Loucy (cell line): Measurements from ENCODE around the gene DNAI1.

Source experiments
- H2AFZ ChIP-seq: fragments of 200-600 bp; sonication (generic); 2 replicates; pipeline ENCODE4 v1.6.0; 2016; ENCODE audit warnings: antibody characterized with exemption, mild to moderate bottlenecking, low read length, moderate library complexity
- H3F3A ChIP-seq: fragments of 200-600 bp; 2 replicates; pipeline ENCODE4 v1.6.0; 2016; ENCODE audit warnings: antibody characterized with exemption, low read depth, mild to moderate bottlenecking
- H3K27me3 ChIP-seq: fragments of 200-600 bp; sonication (generic); 2 replicates; pipeline ENCODE4 v1.6.1; 2014; ENCODE audit warnings: low read length, mild to moderate bottlenecking; ENCODE audit not compliant: insufficient read depth, poor library complexity, severe bottlenecking
- H3K36me3 ChIP-seq: fragments of 200-600 bp; sonication (generic); 2 replicates; pipeline ENCODE4 v1.6.1; 2016; ENCODE audit warnings: low read length; ENCODE audit not compliant: insufficient read depth
- H3K4me1 ChIP-seq: fragments of 200-600 bp; sonication (generic); 2 replicates; pipeline ENCODE4 v1.5.1; 2014; ENCODE audit warnings: low read length, mild to moderate bottlenecking; ENCODE audit not compliant: insufficient read depth, poor library complexity, severe bottlenecking
- H3K4me2 ChIP-seq: fragments of 200-600 bp; sonication (generic); 2 replicates; pipeline ENCODE4 v1.6.0; 2014; ENCODE audit warnings: antibody characterized with exemption, low read length, low read depth, mild to moderate bottlenecking; ENCODE audit not compliant: poor library complexity, severe bottlenecking
- H3K4me3 ChIP-seq: fragments of 200-600 bp; sonication (generic); 2 replicates; pipeline ENCODE4 v1.5.1; 2014; ENCODE audit warnings: low read length, mild to moderate bottlenecking, mixed read lengths; ENCODE audit not compliant: poor library complexity, severe bottlenecking
- H3K79me2 ChIP-seq: fragments of 200-600 bp; sonication (generic); 2 replicates; pipeline ENCODE4 v1.6.1; 2014; ENCODE audit warnings: low read length; ENCODE audit not compliant: insufficient read depth
- H3K9ac ChIP-seq: fragments of 200-600 bp; sonication (generic); 2 replicates; pipeline ENCODE4 v1.6.0; 2014; ENCODE audit warnings: mild to moderate bottlenecking, low read depth, low read length, moderate library complexity; ENCODE audit not compliant: poor library complexity, severe bottlenecking
- H3K9me2 ChIP-seq: fragments of 200-600 bp; sonication (generic); replicated peaks from 2 replicates; pipeline ENCODE4 v1.6.1; 2016; ENCODE audit warnings: low read depth, low read length, mixed read lengths
- H3K9me3 ChIP-seq: fragments of 200-600 bp; sonication (generic); 2 replicates; pipeline ENCODE4 v1.6.1; 2014; ENCODE audit warnings: mild to moderate bottlenecking, antibody characterized with exemption, low read length, low read depth; ENCODE audit not compliant: insufficient read depth
- H4K20me1 ChIP-seq: fragments of 200-600 bp; sonication (generic); 2 replicates; pipeline ENCODE4 v1.6.0; 2014; ENCODE audit warnings: antibody characterized with exemption, low read length, mild to moderate bottlenecking; ENCODE audit not compliant: insufficient read depth, poor library complexity, severe bottlenecking
- EZH2phosphoT487 ChIP-seq: fragments of 200-600 bp; IDR thresholded peaks from 2 replicates; pipeline ENCODE4 v1.6.1; 2018; ENCODE audit warnings: antibody characterized with exemption, mild to moderate bottlenecking, moderate library complexity, borderline replicate concordance
- TF ChIP-seq, protein P1 (sequence below): fragments of 200-600 bp; sonication (generic); conservative IDR thresholded peaks from 2 replicates; pipeline ENCODE4 v1.5.1; 2014; ENCODE audit warnings: mild to moderate bottlenecking, antibody characterized with exemption, low read length

DNAI1 gene

DNA sequence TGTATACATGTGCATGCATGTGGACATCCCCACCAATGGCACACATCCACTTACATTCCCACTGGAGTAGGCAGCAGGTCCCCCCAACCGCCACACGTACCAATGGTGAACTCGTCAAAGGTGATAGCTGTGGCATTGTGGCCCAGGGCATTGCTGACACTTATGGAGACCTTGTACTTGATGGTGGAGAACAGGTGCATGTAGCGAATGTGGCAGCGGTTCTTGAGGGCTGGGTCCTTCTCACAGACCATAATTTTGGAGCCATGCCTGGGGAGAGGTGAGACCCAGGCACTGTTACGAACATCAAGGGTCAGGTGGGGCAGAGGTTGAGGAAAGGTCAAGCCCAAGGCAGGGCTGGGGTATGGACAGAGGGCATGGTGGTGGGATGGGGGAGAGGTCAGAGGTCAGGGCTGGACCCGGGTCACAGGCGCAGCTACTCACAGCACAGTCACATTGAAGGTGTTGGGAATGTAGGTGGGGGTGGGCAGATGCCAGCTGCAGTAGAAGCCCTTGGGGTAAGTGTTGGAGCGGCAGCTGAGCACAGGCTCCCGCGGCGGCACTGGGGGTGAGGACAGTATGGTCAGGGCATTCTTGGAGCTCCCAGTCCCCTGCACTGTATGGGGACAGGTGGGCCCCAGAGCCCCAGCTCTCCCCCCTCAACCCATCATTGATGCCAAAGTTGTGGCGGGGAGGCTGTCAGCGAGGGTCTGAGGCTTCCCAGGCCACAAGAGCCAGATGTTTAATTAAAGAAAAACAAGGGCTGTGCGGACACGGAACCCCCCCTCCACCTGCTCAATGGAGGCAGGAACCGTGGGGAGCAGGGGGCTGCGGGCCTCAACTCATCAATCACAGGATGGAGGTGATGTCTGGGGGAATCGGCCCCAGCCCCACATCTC lies 99.1 kb downstream of the DNAI1 start:
- no peaks in the 10 kb centered on the region for H4K20me1 ChIP-seq
- no peak overlapping the region for H2AFZ ChIP-seq
- H3K79me2 ChIP-seq, result no peaks in the 10 kb centered on the region
- no peaks in the 10 kb centered on the region for H3K36me3 ChIP-seq
- H3K4me3 ChIP-seq, result no peak overlapping the region
- no peak overlapping the region for H3K9ac ChIP-seq
- H3K27me3 ChIP-seq, result no peaks in the 10 kb centered on the region
- H3K4me2 ChIP-seq, result no peak overlapping the region
- no peaks in the 10 kb centered on the region for H3F3A ChIP-seq
- TF ChIP-seq, protein P1, sequence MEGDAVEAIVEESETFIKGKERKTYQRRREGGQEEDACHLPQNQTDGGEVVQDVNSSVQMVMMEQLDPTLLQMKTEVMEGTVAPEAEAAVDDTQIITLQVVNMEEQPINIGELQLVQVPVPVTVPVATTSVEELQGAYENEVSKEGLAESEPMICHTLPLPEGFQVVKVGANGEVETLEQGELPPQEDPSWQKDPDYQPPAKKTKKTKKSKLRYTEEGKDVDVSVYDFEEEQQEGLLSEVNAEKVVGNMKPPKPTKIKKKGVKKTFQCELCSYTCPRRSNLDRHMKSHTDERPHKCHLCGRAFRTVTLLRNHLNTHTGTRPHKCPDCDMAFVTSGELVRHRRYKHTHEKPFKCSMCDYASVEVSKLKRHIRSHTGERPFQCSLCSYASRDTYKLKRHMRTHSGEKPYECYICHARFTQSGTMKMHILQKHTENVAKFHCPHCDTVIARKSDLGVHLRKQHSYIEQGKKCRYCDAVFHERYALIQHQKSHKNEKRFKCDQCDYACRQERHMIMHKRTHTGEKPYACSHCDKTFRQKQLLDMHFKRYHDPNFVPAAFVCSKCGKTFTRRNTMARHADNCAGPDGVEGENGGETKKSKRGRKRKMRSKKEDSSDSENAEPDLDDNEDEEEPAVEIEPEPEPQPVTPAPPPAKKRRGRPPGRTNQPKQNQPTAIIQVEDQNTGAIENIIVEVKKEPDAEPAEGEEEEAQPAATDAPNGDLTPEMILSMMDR, result no peak
- no peak for TF ChIP-seq EZH2phosphoT487
- no peaks in the 10 kb centered on the region for H3K9me3 ChIP-seq
- no peaks in the 10 kb centered on the region for H3K9me2 ChIP-seq
- no peaks in the 10 kb centered on the region for H3K4me1 ChIP-seq

DNA sequence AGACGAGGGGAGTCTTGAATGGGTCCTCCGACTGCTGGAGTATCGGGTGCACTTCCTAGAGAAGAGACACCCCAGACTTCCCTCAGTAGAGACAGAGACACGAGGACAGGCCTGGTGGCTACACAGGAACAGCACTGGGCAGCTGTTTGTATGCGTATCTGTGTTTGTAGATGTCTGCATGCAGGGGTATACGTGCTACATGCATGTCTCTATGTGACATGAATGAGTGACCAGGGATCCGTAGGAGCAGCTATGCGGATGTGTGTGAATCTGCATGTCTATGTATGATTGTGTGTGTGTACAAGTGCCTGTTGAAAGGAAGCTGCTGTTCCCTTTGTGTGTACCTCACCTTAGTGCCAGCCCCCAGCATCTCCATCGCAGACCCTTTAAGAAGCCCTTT lies 99.8 kb downstream of the DNAI1 start:
- Histone ChIP-seq H3K27me3 (no peaks in the 10 kb centered on the region), H3K36me3 (no peaks in the 10 kb centered on the region), H3K9me3 (no peaks in the 10 kb centered on the region)

DNA sequence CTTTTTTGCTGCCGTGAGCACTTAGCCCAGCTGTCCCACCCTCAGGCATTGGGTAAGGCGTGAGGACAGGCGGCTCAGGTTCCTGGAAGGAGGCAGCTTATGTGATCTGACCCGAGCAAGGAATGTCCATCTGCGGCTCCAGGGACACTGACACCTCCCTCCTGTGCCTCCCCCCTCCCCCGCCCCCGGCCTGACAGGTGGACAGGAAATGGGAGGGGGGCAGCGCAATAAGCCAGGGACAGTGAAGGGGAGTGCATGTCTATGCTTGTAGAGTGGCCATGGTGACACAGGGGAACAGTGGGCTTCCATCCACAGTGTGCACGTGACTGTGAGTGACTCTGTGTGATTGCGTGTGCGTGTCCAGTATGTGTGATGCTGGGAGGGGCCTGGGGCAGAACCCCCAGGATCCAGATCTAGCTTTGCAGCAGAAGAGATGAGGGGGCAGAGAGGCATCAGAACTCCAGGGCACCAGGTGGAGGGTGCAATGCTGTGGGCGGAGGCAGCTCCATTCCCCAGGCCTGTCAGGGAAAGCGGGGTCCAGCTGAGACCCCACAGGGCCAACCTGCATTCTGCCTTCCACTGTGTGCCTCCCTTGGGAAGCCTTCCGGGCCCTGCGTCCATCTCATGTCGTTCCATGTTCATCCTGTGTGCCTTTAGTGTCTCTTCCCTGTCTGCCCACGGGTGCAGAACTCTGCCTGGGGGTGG lies 100.5 kb downstream of the DNAI1 start:
- Histone ChIP-seq H3K4me2 (no peak overlapping the region), H3K4me3 (no peak overlapping the region), H3K79me2 (no peaks in the 10 kb centered on the region), H3K4me1 (no peaks in the 10 kb centered on the region), H3K27me3 (no peaks in the 10 kb centered on the region), H3F3A (no peaks in the 10 kb centered on the region), H3K9ac (no peak overlapping the region), H4K20me1 (no peaks in the 10 kb centered on the region), H3K9me2 (no peaks in the 10 kb centered on the region), H2AFZ (no peak overlapping the region), H3K36me3 (no peaks in the 10 kb centered on the region), H3K9me3 (no peaks in the 10 kb centered on the region)
- TF ChIP-seq, protein P1, result no peak
- no peak for TF ChIP-seq EZH2phosphoT487

More for the DNA sequence above, 99.8 kb downstream of the DNAI1 start:
- Histone ChIP-seq H3K4me2 (no peak overlapping the region), H3K9me2 (no peaks in the 10 kb centered on the region), H3K4me3 (no peak overlapping the region), H3F3A (no peaks in the 10 kb centered on the region), H3K4me1 (no peaks in the 10 kb centered on the region), H4K20me1 (no peaks in the 10 kb centered on the region), H3K9ac (no peak overlapping the region), H3K79me2 (no peaks in the 10 kb centered on the region), H2AFZ (no peak overlapping the region)
- TF ChIP-seq EZH2phosphoT487, result no peak
- TF ChIP-seq, protein P1, result no peak
